COLO668 (cell line): Measurements from ENCODE around the gene DNTT.
A peak's percentile ranks its signal among the peaks of the same experiment; 100 is the strongest.

Source experiments
- DNase-seq: peaks from one replicate; lab custom pipeline; 2025; ENCODE audit not compliant: unreplicated experiment; lab: John Stamatoyannopoulos, UW

DNTT gene

DNA sequence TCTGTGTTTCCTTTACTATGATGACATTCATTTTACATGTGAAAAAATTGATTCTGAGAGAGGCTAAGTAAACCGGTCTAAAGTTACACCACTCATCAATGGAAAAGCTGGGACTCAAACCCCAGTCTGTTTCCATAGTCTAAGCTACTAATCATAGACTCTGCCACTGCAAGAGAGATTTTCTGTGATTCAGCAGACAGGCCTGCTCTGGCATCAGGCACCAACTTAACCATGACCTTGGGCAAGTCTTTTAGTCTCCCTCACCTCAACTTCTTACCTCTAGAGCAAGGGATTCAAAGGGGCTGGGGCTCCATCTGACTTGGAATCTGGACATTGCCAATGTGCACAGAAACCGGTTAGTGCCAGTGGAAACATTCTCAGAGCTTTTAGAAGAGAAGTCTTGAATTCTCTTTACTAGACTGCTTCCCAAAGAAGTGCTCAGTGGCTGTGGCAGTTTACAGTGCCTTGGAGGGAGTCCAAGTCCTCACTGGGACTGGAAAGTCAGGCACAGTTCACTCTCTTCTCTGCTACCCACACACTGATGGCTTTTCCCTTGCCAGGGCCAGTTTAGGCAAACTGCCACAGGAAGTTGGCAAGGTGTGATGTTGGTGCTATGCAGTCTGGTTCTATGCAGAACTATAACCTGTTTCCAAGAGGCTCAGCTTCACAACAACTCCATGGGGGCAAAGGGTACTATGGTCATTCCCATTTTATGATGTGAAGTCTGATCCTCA, 28.4 kb upstream of the DNTT start:
- no peak for DNase-seq

- no peak for DNase-seq
These were observed 27.8 kb upstream of the DNTT start for GRCh38 chr10:96276426-96276825.

DNA sequence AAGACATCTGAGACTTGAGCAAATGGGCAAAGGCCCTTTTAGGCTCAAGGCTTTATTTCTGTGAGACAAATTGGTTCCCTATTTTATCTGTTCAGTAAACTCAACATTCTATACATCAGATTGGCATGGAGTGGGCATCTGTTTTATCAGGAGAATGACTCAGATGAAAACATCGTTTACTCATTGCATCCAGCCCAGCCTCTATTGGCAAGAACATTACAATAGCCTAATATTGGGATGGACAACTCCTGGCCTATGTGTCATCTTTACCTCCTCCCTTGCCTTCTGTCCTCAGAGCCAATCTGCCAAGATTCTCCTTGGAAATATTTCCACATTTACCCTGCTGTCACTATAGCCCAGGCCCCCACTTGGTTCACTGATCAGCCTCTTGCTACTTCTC, 27.4 kb upstream of the DNTT start:
- DNase-seq: no peak

DNA sequence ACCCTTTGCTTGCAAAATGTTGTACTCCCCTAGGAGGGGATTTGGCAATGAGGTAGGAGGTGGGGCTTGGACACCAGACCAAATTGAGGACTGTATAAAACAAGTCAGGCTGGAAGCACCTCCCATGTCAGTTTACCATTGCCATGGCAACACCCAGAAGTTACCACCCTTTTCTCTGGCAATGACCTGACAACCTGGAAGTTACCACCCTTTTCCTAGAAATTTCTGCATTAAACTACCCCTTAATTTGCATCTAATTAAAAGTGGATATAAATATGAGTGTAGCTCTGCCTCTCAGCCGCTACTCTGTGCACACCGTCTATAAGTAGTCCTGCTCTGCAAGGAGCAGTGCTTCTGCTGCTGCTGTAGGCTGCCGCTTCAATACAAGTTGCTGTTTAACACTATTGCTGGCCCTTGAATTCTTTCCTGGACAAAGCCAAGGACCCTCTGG, 25.0 kb upstream of the DNTT start:
- no peak for DNase-seq

GRCh38 chr10:96280859-96281258, 23.4 kb upstream of the DNTT start:
- DNase-seq: no peak

GRCh38 chr10:96281444-96282029, 22.7 kb upstream of the DNTT start:
- DNase-seq: no peak

- no peak for DNase-seq
These were observed 20.9 kb upstream of the DNTT start for GRCh38 chr10:96283351-96283750.

DNA sequence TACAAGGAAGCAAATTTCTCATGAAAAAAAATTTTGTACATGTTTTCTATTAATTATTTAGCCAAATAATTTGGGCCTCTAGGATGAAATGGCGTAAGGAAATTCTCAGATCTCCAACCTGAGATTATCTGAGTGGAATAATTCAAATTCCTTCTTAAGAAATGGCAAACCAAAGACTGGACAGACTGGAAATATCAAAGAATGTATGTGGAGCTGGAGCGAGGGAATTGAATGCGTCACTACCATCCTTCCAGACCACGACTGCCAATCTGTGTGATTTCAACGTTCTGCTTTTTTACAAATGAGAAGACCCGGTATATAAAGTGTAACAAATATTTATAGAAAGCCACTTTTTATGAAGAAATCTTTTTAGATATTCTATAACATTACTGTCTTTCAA, 20.5 kb upstream of the DNTT start:
- DNase-seq: no peak

DNA sequence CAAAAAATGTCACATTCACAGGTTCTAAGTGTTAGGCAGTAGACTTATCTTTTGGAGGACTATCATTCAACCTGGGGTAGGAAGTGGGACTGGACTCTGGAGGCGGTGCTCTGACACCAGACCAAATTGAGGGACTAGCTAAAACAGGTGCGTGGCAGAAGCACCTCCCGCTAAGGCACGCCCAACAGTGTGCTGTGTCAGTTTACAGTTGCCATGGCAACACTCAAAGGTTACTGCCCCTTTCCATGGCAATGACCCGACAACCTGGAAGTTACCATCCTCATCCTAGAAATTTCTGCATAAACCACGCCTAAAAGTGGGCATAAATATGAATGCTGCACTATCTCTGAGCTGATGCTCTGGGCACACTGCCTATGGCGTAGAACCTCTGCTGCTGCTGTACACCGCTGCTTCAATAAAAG, 18.9 kb upstream of the DNTT start:
- peak; percentile 7 for DNase-seq

DNA sequence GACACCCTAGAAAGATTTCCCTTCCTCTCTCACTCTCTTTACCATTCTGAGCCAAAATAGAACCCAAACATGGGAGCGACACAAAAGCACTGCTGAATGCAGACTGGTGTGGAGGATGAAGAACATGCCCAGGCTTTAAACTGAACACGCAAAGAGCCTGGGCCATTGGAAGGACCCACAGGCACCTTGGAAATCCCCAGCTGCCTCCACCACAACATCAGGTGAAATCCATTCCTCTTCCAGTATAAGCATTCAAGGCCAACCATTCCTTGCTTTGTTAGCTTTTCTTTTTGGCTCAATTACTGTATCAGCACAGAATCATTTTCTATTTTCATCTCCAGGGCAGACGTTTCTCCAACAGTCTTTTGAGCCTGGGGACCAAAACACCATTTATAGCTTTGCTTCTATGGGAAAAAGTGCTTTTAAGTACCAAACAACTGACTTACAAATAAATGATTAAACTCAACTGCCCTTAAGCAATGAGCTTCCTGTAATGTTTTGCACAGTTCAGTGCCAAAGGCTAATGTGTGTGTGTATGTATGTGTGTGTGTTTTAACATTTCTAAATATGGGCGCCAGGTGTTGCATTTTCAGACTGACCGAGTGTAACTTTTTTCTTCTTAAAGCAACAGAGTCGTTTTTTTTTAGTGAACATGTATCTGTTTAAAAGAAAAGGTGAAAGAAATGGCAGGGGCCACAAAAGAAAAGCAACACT, 16.7 kb upstream of the DNTT start:
- DNase-seq: peak; percentile 33

DNA sequence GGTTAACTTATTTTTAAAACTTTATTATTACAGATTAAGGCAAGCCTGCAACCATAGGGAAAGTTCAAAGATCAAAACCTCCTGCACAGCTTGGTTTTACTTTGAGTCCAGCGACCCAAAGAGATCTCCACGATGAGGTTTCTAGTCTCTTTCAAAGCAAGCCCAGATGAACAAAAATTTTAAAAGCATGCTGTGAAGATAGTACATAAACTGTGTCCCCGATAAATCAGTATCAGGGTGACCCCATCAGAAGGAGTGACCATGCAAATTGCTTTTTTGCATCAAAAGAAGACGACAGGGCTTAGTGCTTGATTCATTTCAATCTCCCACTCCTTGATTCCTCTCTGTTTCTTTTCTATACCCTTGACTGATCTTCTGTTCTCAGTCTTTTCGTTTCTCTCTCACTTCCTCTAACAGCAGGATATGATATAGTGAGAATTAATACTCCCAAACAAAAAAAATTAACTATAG, 16.0 kb upstream of the DNTT start:
- no peak for DNase-seq

GRCh38 chr10:96289218-96289910, 14.9 kb upstream of the DNTT start:
- DNase-seq: no peak

- DNase-seq: no peak
These were observed 13.7 kb upstream of the DNTT start for GRCh38 chr10:96290368-96291133.

GRCh38 chr10:96292971-96293920, 11.0 kb upstream of the DNTT start:
- peak; percentile 3 for DNase-seq

- no peak for DNase-seq
These were observed 8.8 kb upstream of the DNTT start for GRCh38 chr10:96295475-96295874.

- DNase-seq: no peak
These were observed 6.7 kb upstream of the DNTT start for GRCh38 chr10:96297486-96297885.

DNA sequence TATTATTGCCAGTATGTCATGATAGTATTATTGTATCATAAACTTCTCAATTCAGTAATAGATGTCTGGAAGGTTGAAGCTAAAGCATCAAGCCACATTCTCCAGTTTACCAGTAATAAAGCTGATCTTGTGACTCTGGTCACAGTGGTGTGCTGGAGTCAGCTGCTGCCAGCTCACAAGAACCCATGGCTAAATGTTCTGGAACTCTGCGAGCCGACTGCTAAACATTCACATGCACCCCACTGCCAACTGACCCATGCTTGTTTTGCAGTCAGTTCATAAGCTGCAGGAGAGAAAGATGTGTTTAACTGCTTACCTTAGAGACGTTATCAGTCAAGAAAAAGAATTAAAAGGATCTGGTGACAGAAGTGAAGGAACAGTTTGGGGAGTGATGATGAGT, 5.9 kb upstream of the DNTT start:
- no peak for DNase-seq

- no peak for DNase-seq
These were observed 4.9 kb upstream of the DNTT start for GRCh38 chr10:96299383-96299782.

- DNase-seq: no peak
These were observed 2.6 kb upstream of the DNTT start for GRCh38 chr10:96301616-96302015.

DNA sequence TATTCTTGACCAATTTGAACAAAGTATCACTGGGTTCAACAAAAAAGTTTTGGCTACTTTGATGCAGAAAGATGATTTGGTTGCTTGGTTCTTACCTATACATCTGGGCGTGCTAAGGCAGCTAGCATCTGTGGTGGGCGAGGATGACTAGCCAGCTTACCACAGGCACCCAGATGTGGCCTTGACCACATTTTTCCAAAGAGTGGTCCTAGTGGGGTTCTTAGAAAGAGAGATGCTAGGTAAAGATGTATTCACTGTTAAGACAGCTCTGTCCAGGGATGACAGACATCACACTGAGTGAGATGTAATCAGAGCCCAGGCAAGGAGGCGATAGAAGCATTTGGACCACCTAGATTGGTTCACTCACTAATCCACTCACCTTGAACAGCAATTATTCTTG, 785 bp downstream of the DNTT start:
- no peak for DNase-seq
